BE2C (cell line): ENCODE measurements around the gene FKBP15.

Source experiments
- DNase-seq: peaks from one replicate; pipeline ENCODE4 v3.0.0-alpha.2; 2020
- H3K27me3 ChIP-seq: fragments of 250-450 bp; sonication (Bioruptor Pico); 2 replicates; pipeline ENCODE4 v1.5.1; 2020; ENCODE audit warnings: mild to moderate bottlenecking
- H3K36me3 ChIP-seq: fragments of 250-450 bp; sonication (Bioruptor Pico); 2 replicates; pipeline ENCODE4 v1.5.1; 2020; ENCODE audit warnings: mild to moderate bottlenecking
- H3K4me1 ChIP-seq: fragments of 250-450 bp; sonication (Bioruptor Pico); 2 replicates; pipeline ENCODE4 v1.5.1; 2020
- H3K4me3 ChIP-seq: 2 replicates; pipeline ENCODE4 v1.5.1; 2011; ENCODE audit warnings: low read depth, low read length
- H3K9me3 ChIP-seq: fragments of 250-450 bp; sonication (Bioruptor Pico); 2 replicates; pipeline ENCODE4 v1.5.1; 2020
- TF ChIP-seq, protein P1 (sequence below): IDR thresholded peaks from 2 replicates; pipeline ENCODE4 v1.5.1; 2012; ENCODE audit warnings: mild to moderate bottlenecking, low read depth, low read length

The FKBP15 gene

GRCh38 chr9:113156880-113157279, 64.2 kb downstream of the FKBP15 start:
- no peak overlapping the region for H3K4me3 ChIP-seq
- TF ChIP-seq, protein P1, sequence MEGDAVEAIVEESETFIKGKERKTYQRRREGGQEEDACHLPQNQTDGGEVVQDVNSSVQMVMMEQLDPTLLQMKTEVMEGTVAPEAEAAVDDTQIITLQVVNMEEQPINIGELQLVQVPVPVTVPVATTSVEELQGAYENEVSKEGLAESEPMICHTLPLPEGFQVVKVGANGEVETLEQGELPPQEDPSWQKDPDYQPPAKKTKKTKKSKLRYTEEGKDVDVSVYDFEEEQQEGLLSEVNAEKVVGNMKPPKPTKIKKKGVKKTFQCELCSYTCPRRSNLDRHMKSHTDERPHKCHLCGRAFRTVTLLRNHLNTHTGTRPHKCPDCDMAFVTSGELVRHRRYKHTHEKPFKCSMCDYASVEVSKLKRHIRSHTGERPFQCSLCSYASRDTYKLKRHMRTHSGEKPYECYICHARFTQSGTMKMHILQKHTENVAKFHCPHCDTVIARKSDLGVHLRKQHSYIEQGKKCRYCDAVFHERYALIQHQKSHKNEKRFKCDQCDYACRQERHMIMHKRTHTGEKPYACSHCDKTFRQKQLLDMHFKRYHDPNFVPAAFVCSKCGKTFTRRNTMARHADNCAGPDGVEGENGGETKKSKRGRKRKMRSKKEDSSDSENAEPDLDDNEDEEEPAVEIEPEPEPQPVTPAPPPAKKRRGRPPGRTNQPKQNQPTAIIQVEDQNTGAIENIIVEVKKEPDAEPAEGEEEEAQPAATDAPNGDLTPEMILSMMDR: 0 out of 2 replicates have a peak, but pooled peaks have one; percentile 19
- no peaks in the 10 kb centered on the region for H3K27me3 ChIP-seq
- no peak for DNase-seq
- H3K36me3 ChIP-seq: peaks cover 11% of the 10 kb centered on the region
- no peaks in the 10 kb centered on the region for H3K9me3 ChIP-seq
- H3K4me1 ChIP-seq: peaks cover 9% of the 10 kb centered on the region

- Histone ChIP-seq H3K4me1 (peaks cover 9% of the 10 kb centered on the region), H3K36me3 (peaks cover 3% of the 10 kb centered on the region)
- TF ChIP-seq, protein P1: no peak
These were observed 65.0 kb downstream of the FKBP15 start for GRCh38 chr9:113155911-113156588.

GRCh38 chr9:113154946-113155345, 66.1 kb downstream of the FKBP15 start:
- no peaks in the 10 kb centered on the region for H3K27me3 ChIP-seq
- no peak for DNase-seq
- TF ChIP-seq, protein P1: no peak
- H3K4me3 ChIP-seq: no peak overlapping the region
- H3K9me3 ChIP-seq: no peaks in the 10 kb centered on the region
- peaks cover 9% of the 10 kb centered on the region for H3K4me1 ChIP-seq
- peaks cover 2% of the 10 kb centered on the region; the same call in 1 of the 2 replicates for H3K36me3 ChIP-seq

More at GRCh38 chr9:113155911-113156588, 65.0 kb downstream of the FKBP15 start:
- Histone ChIP-seq H3K4me3 (no peak overlapping the region), H3K27me3 (no peaks in the 10 kb centered on the region), H3K9me3 (no peaks in the 10 kb centered on the region)
- DNase-seq: no peak

- TF ChIP-seq, protein P1: no peak
- Histone ChIP-seq H3K27me3 (no peaks in the 10 kb centered on the region), H3K9me3 (no peaks in the 10 kb centered on the region), H3K36me3 (no peaks in the 10 kb centered on the region; the same call in 1 of the 2 replicates), H3K4me3 (no peak overlapping the region), H3K4me1 (peaks cover 9% of the 10 kb centered on the region)
- DNase-seq: no peak
These were observed 66.6 kb downstream of the FKBP15 start for GRCh38 chr9:113154471-113154870.

DNA sequence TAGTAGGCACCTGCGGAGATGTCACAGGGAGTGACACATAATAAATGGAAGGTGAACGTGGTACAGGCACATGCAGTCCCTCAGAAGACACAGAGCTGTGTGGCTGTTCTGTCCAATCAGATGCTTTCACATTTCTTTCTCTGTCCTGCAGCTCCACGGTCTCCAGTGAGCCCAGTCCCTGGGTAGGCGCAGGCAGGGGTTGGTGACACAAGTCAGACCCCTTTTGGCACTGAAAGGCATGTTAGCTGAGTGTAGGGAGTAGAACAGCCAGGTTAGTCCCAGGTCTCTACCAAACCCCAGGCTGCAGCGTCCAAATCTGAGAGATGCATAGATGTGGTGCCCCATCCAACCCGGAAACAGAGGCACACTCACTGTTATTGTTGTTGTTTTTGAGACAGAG, 67.5 kb downstream of the FKBP15 start:
- no peaks in the 10 kb centered on the region for H3K36me3 ChIP-seq
- no peaks in the 10 kb centered on the region for H3K9me3 ChIP-seq
- no peak for DNase-seq
- peaks cover 9% of the 10 kb centered on the region for H3K4me1 ChIP-seq
- no peak overlapping the region for H3K4me3 ChIP-seq
- TF ChIP-seq, protein P1: no peak
- no peaks in the 10 kb centered on the region for H3K27me3 ChIP-seq

DNA sequence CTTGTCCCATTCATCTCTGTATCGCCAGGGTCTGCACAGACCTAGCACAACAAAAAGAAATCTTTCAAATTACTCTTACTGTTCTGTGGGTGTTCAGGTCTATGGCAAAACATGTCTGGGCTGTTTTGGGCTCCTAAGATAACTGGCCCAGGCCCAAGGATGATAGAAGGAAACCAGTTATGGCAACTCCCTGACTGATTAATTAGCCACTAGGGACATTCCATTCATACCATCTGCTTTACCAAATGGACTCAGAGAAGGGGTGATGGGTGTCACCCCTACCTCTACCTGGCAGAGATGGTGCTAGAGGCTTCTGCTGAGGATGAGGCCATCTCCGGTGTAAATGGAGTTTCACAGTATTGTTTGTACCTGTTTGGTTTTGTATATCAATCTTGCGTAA, 68.4 kb downstream of the FKBP15 start:
- H3K9me3 ChIP-seq: no peaks in the 10 kb centered on the region
- peaks cover 9% of the 10 kb centered on the region for H3K4me1 ChIP-seq
- DNase-seq: no peak
- no peaks in the 10 kb centered on the region for H3K27me3 ChIP-seq
- no peak overlapping the region for H3K4me3 ChIP-seq
- no peaks in the 10 kb centered on the region for H3K36me3 ChIP-seq
- TF ChIP-seq, protein P1: no peak
